Measurements from ENCODE around the gene ZSCAN5A.
A peak's percentile ranks its signal among the peaks of the same experiment; 100 is the strongest.
"Not testable (repeated sequence)": the region's sequence is repeated elsewhere in the genome, so short reads cannot be mapped to it uniquely, and the experiment has no call there.

ZSCAN5A gene

DNA sequence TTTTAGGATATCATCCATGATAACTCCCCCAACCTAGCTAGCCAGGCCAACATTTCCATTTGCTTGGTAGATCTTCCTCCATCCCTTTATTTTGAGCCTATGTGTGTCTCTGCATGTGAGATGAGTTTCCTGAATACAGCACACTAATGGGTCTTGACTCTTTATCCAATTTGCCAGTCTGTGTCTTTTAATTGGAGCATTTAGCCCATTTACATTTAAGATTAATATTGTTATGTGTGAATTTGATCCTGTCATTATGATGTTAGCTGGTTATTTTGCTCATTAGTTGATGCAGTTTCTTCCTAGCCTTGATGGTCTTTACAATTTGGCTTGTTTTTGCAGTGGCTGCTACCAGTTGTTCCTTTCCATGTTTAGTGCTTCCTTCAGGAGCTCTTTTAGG lies 20.7 kb upstream of the ZSCAN5A start:
- H3K4me3 ChIP-seq (ENCODE audit: low read length); H3K27ac ChIP-seq (ENCODE audit: low read length); H3K4me1 ChIP-seq (ENCODE audit: control insufficient read depth, low read depth, low read length); H3K27me3 ChIP-seq (ENCODE audit: control insufficient read depth, insufficient read depth, low read length); H3K9ac ChIP-seq (ENCODE audit: low read length); H3K36me3 ChIP-seq (ENCODE audit: control insufficient read depth, low read depth, low read length): not testable (repeated sequence)
- H3K9me3 ChIP-seq (ENCODE audit: control insufficient read depth, low read depth, low read length): peaks cover 20% of the 10 kb centered on the region

GRCh38 chr19:56333506-56333905 lies 18.9 kb upstream of the ZSCAN5A start:
- no peak overlapping the region for H3K9ac ChIP-seq (ENCODE audit: low read length)
- no peaks in the 10 kb centered on the region for H3K27me3 ChIP-seq (ENCODE audit: control insufficient read depth, insufficient read depth, low read length)
- no peak overlapping the region for H3K27ac ChIP-seq (ENCODE audit: low read length)
- no peaks in the 10 kb centered on the region for H3K4me1 ChIP-seq (ENCODE audit: control insufficient read depth, low read depth, low read length)
- peaks cover 17% of the 10 kb centered on the region for H3K9me3 ChIP-seq (ENCODE audit: control insufficient read depth, low read depth, low read length)
- no peaks in the 10 kb centered on the region for H3K36me3 ChIP-seq (ENCODE audit: control insufficient read depth, low read depth, low read length)
- H3K4me3 ChIP-seq (ENCODE audit: low read length): no peak overlapping the region

DNA sequence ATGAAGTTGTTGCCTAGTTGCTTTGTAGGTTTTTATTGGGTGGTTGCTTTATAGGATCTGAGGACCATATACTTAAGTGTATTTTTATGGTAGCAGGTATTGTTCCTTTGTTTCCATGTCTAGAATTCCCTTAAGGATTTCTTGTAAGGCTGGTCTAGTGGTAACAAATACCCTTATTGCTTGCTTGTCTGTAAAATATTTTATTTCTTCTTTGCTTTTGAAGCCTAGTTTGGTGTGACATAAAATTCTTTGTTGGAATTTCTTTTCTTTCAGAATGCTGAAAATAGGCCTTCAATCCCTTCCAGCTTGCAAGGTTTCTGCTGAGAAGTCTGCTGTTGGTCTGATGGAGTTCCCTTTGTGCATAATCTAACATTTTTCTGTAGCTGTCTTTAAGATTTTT lies 18.1 kb upstream of the ZSCAN5A start:
- Histone ChIP-seq H3K4me1 (ENCODE audit: control insufficient read depth, low read depth, low read length) (no peaks in the 10 kb centered on the region), H3K27ac (ENCODE audit: low read length) (no peak overlapping the region), H3K9ac (ENCODE audit: low read length) (no peak overlapping the region), H3K36me3 (ENCODE audit: control insufficient read depth, low read depth, low read length) (no peaks in the 10 kb centered on the region), H3K4me3 (ENCODE audit: low read length) (no peak overlapping the region), H3K9me3 (ENCODE audit: control insufficient read depth, low read depth, low read length) (peaks cover 9% of the 10 kb centered on the region), H3K27me3 (ENCODE audit: control insufficient read depth, insufficient read depth, low read length) (no peaks in the 10 kb centered on the region)

DNA sequence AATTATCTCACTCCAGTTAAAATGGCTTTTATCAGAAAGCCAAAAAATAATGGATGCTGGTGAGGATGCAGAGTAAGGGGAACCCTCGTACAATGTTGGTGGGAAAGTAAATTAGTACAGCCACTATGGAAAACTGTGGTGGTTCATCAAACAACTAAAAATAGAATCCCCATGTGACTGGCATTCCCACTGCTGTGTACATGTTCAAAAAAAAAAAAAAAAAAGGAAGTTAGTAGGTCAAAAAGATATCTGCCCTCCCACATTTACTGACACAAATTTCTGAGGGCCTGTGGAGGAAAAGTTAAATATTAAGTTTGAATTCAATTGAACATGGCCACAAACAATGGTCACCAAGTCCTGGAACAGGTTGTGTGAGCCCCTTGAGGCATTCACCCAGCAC lies 9.8 kb upstream of the ZSCAN5A start:
- H3K4me1 ChIP-seq (ENCODE audit: control insufficient read depth, low read depth, low read length): no peaks in the 10 kb centered on the region
- H3K36me3 ChIP-seq (ENCODE audit: control insufficient read depth, low read depth, low read length): no peaks in the 10 kb centered on the region
- no peak overlapping the region for H3K9ac ChIP-seq (ENCODE audit: low read length)
- H3K9me3 ChIP-seq (ENCODE audit: control insufficient read depth, low read depth, low read length): no peaks in the 10 kb centered on the region
- H3K27me3 ChIP-seq (ENCODE audit: control insufficient read depth, insufficient read depth, low read length): no peaks in the 10 kb centered on the region
- H3K4me3 ChIP-seq (ENCODE audit: low read length): no peak overlapping the region
- no peak overlapping the region for H3K27ac ChIP-seq (ENCODE audit: low read length)

DNA sequence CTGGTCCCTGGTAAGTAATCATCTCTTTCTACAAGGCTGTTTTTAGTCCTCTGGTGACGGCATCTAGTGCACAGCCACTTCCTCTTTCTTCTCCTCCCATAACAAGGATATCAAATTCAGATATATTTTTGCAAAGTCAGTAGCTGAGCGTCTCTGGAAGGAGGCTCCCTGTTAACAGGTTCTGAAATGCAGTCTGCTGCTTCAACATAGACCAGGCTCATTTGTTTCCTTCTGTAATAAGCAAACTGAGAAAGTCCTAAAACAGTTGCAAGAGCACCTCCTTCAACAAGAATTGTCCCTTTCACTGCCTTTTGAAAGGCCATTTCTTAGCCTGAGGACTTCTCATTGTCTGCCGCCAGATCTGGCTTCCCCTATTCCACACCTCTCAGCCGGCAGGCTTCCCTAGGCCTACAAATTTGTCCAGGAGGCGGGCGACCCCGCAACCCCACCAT lies 7.4 kb upstream of the ZSCAN5A start:
- Histone ChIP-seq H3K27me3 (ENCODE audit: control insufficient read depth, insufficient read depth, low read length) (no peaks in the 10 kb centered on the region), H3K9ac (ENCODE audit: low read length) (no peak overlapping the region), H3K4me3 (ENCODE audit: low read length) (no peak overlapping the region), H3K27ac (ENCODE audit: low read length) (no peak overlapping the region), H3K9me3 (ENCODE audit: control insufficient read depth, low read depth, low read length) (no peaks in the 10 kb centered on the region), H3K36me3 (ENCODE audit: control insufficient read depth, low read depth, low read length) (no peaks in the 10 kb centered on the region), H3K4me1 (ENCODE audit: control insufficient read depth, low read depth, low read length) (no peaks in the 10 kb centered on the region)

GRCh38 chr19:56321254-56321988 lies 6.8 kb upstream of the ZSCAN5A start:
- no peak overlapping the region for H3K9ac ChIP-seq (ENCODE audit: low read length)
- H3K9me3 ChIP-seq (ENCODE audit: control insufficient read depth, low read depth, low read length): no peaks in the 10 kb centered on the region
- no peak overlapping the region for H3K4me3 ChIP-seq (ENCODE audit: low read length)
- H3K4me1 ChIP-seq (ENCODE audit: control insufficient read depth, low read depth, low read length): no peaks in the 10 kb centered on the region
- H3K27me3 ChIP-seq (ENCODE audit: control insufficient read depth, insufficient read depth, low read length): no peaks in the 10 kb centered on the region
- H3K36me3 ChIP-seq (ENCODE audit: control insufficient read depth, low read depth, low read length): no peaks in the 10 kb centered on the region
- H3K27ac ChIP-seq (ENCODE audit: low read length): no peak overlapping the region

- Histone ChIP-seq H3K27me3 (ENCODE audit: control insufficient read depth, insufficient read depth, low read length) (no peaks in the 10 kb centered on the region), H3K4me1 (ENCODE audit: control insufficient read depth, low read depth, low read length) (no peaks in the 10 kb centered on the region), H3K9ac (ENCODE audit: low read length) (no peak overlapping the region), H3K9me3 (ENCODE audit: control insufficient read depth, low read depth, low read length) (no peaks in the 10 kb centered on the region), H3K4me3 (ENCODE audit: low read length) (no peak overlapping the region), H3K27ac (ENCODE audit: low read length) (no peak overlapping the region), H3K36me3 (ENCODE audit: control insufficient read depth, low read depth, low read length) (no peaks in the 10 kb centered on the region)
Measured at GRCh38 chr19:56319991-56320390, 5.4 kb upstream of the ZSCAN5A start.

GRCh38 chr19:56317749-56318148 lies 3.1 kb upstream of the ZSCAN5A start:
- H3K9me3 ChIP-seq (ENCODE audit: control insufficient read depth, low read depth, low read length): no peaks in the 10 kb centered on the region
- H3K4me1 ChIP-seq (ENCODE audit: control insufficient read depth, low read depth, low read length): peaks cover 6% of the 10 kb centered on the region
- no peaks in the 10 kb centered on the region for H3K36me3 ChIP-seq (ENCODE audit: control insufficient read depth, low read depth, low read length)
- no peaks in the 10 kb centered on the region for H3K27me3 ChIP-seq (ENCODE audit: control insufficient read depth, insufficient read depth, low read length)
- H3K9ac ChIP-seq (ENCODE audit: low read length): no peak overlapping the region
- H3K27ac ChIP-seq (ENCODE audit: low read length): no peak overlapping the region
- H3K4me3 ChIP-seq (ENCODE audit: low read length): no peak overlapping the region

DNA sequence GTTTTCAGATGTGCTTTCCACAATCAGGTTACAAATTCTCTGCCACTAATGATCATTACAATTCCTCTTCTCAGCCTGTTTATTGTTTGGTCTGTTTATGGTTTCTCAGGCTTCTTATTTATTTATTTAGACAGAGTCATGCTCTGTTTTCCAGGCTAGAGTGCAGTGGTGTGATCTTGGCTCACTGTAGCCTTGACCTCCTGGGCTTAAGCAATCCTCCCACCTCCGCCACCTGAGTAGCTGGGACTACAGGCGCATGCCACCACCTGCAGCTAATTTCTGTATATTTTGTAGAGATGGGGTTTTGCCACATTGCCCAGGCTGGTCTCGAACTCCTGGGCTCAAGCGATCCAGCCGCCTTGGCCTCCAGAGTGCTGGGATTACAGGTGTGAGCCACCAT lies 2.1 kb upstream of the ZSCAN5A start:
- Histone ChIP-seq H3K4me1 (ENCODE audit: control insufficient read depth, low read depth, low read length) (peaks cover 6% of the 10 kb centered on the region), H3K9ac (ENCODE audit: low read length) (no peak overlapping the region), H3K36me3 (ENCODE audit: control insufficient read depth, low read depth, low read length) (no peaks in the 10 kb centered on the region)

DNA sequence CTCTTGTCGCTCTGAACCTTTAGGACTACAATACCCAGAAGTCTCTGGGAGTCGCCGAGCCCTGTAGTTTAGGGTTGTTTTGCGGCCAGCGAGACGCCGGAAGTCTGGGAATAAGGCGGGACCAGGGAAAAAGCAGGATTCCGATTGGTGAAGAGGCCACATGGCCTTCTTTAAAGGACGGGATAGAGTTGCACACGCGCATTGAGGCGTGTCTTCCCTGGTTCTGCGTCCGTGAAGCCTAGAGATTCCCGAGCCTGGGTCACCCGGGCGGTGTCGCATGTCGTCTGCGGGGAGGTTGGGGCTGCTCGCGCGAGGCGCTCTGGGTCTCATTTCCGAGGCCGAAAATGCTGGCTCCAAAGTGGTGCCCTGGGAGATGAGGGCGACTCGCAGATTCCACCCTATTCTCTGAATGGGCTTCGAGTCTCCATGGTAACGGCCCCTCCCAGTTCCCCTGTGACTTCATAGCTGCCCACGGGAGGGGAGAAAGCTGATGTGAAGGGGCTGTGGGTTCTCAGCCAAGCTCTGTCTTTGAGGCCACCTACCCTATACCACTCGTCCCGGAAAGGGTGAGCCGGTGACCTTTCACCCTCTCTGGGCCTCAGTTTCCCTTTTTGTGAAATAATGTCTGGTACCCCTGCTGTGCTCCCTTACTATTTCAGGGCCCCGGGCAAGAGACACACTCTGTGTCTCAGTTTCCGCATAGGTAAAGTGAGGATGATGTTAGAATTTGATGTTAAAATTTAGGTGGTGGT lies 614 bp upstream of the ZSCAN5A start:
- H3K9ac ChIP-seq (ENCODE audit: low read length): peak overlapping the region; percentile 87
- H3K36me3 ChIP-seq (ENCODE audit: control insufficient read depth, low read depth, low read length): no peaks in the 10 kb centered on the region
- H3K27me3 ChIP-seq (ENCODE audit: control insufficient read depth, insufficient read depth, low read length): no peaks in the 10 kb centered on the region
- peak overlapping the region; percentile 91 for H3K4me3 ChIP-seq (ENCODE audit: low read length)
- H3K27ac ChIP-seq (ENCODE audit: low read length): peak overlapping the region; percentile 89
- peaks cover 6% of the 10 kb centered on the region for H3K4me1 ChIP-seq (ENCODE audit: control insufficient read depth, low read depth, low read length)
- H3K9me3 ChIP-seq (ENCODE audit: control insufficient read depth, low read depth, low read length): no peaks in the 10 kb centered on the region

More for the DNA sequence above, 2.1 kb upstream of the ZSCAN5A start:
- Histone ChIP-seq H3K4me3 (ENCODE audit: low read length) (no peak overlapping the region), H3K27me3 (ENCODE audit: control insufficient read depth, insufficient read depth, low read length) (no peaks in the 10 kb centered on the region), H3K27ac (ENCODE audit: low read length) (no peak overlapping the region), H3K9me3 (ENCODE audit: control insufficient read depth, low read depth, low read length) (no peaks in the 10 kb centered on the region)

GRCh38 chr19:56314018-56314380 lies 640 bp downstream of the ZSCAN5A start:
- Histone ChIP-seq H3K9ac (ENCODE audit: low read length) (peak overlapping the region; percentile 87), H3K4me3 (ENCODE audit: low read length) (peak overlapping the region; percentile 91), H3K9me3 (ENCODE audit: control insufficient read depth, low read depth, low read length) (no peaks in the 10 kb centered on the region), H3K27me3 (ENCODE audit: control insufficient read depth, insufficient read depth, low read length) (no peaks in the 10 kb centered on the region), H3K36me3 (ENCODE audit: control insufficient read depth, low read depth, low read length) (no peaks in the 10 kb centered on the region), H3K4me1 (ENCODE audit: control insufficient read depth, low read depth, low read length) (peaks cover 6% of the 10 kb centered on the region), H3K27ac (ENCODE audit: low read length) (peak overlapping the region; percentile 89)

All from iPS-18a (cell line).